D721Med (cell line): ENCODE measurements around the gene TLK1.
A peak's percentile ranks its signal among the peaks of the same experiment; 100 is the strongest.

ENCODE experiments used
- DNase-seq: peaks from one replicate; pipeline ENCODE4 v3.0.0; 2011; ENCODE audit warnings: low spot score; ENCODE audit not compliant: insufficient read length
- FAIRE-seq: peaks from 2 replicates; lab custom pipeline; 2011; peaks lifted over from hg19 to GRCh38; lab: Jason Lieb, UNC
- CTCF ChIP-seq: IDR thresholded peaks from 2 replicates; pipeline ENCODE4 v1.5.1; 2012; ENCODE audit warnings: mild to moderate bottlenecking, control low read depth; ENCODE audit not compliant: insufficient read depth; ENCODE audit errors: missing control alignments

The TLK1 gene

GRCh38 chr2:170973492-170974303 lies 187.0 kb downstream of the TLK1 start:
- no peak for FAIRE-seq
- TF ChIP-seq CTCF: peak; percentile 62
- DNase-seq: peak; percentile 92

- no peak for DNase-seq
- FAIRE-seq: no peak
- no peak for TF ChIP-seq CTCF
These were observed 187.5 kb downstream of the TLK1 start for GRCh38 chr2:170973225-170973491.

GRCh38 chr2:170972296-170973224 lies 188.1 kb downstream of the TLK1 start:
- DNase-seq (no peak), FAIRE-seq (no peak)
- no peak for TF ChIP-seq CTCF

- DNase-seq (no peak), FAIRE-seq (no peak)
- no peak for TF ChIP-seq CTCF
These were observed 189.6 kb downstream of the TLK1 start for GRCh38 chr2:170971071-170971470.

GRCh38 chr2:170969872-170970496 lies 190.7 kb downstream of the TLK1 start:
- no peak for TF ChIP-seq CTCF
- no peak for FAIRE-seq
- no peak for DNase-seq

GRCh38 chr2:170969030-170969429 lies 191.7 kb downstream of the TLK1 start:
- FAIRE-seq (no peak), DNase-seq (no peak)
- no peak for TF ChIP-seq CTCF
